Endothelial cell (in vitro differentiated cells): Measurements from ENCODE around the gene SEC31A. TPM values are rescaled to one million over a fixed set of nuclear protein-coding genes. Genes with fewer than 3 reads are reported as not detected.

Experiments used
- DNase-seq: peaks from one replicate; pipeline ENCODE4 v3.0.0; 2021; ENCODE audit warnings: low spot score
- H3K27ac Mint-ChIP-seq: one replicate; pipeline ENCODE4 v1.8.0; 2021; ENCODE audit warnings: mixed read lengths, inconsistent platforms; ENCODE audit not compliant: unreplicated experiment
- H3K27me3 Mint-ChIP-seq: one replicate; pipeline ENCODE4 v1.8.0; 2021; ENCODE audit warnings: mild to moderate bottlenecking, moderate library complexity, mixed read lengths, inconsistent platforms; ENCODE audit not compliant: unreplicated experiment
- H3K36me3 Mint-ChIP-seq: one replicate; pipeline ENCODE4 v1.8.0; 2021; ENCODE audit warnings: mild to moderate bottlenecking, low read depth, mixed read lengths, inconsistent platforms; ENCODE audit not compliant: unreplicated experiment
- H3K4me1 Mint-ChIP-seq: one replicate; pipeline ENCODE4 v1.8.0; 2021; ENCODE audit warnings: mild to moderate bottlenecking, mixed read lengths, inconsistent platforms; ENCODE audit not compliant: unreplicated experiment
- H3K4me3 Mint-ChIP-seq: one replicate; pipeline ENCODE4 v1.8.0; 2021; ENCODE audit warnings: mild to moderate bottlenecking, mixed read lengths, inconsistent platforms; ENCODE audit not compliant: unreplicated experiment
- H3K9me3 Mint-ChIP-seq: one replicate; pipeline ENCODE4 v1.8.0; 2021; ENCODE audit warnings: mixed read lengths, inconsistent platforms; ENCODE audit not compliant: unreplicated experiment
- CTCF ChIP-seq: fragments of 200-600 bp; sonication (generic); IDR thresholded peaks from one replicate; pipeline ENCODE4 v1.5.0; 2021; ENCODE audit warnings: antibody characterized with exemption; ENCODE audit not compliant: unreplicated experiment
- total RNA-seq: library from RNA; stranded (reverse); fragmentation: NEBNext Ultra II Directional; extraction: Animal tissue kit (Norgen Biotek cat#: 25700); gene quantifications from one replicate; pipeline ENCODE4 v1.2.1, GENCODE V29; 2021; ENCODE audit not compliant: unreplicated experiment

Gene SEC31A
- total RNA-seq, 1 donor from 2014 or later = 172 TPM

DNA sequence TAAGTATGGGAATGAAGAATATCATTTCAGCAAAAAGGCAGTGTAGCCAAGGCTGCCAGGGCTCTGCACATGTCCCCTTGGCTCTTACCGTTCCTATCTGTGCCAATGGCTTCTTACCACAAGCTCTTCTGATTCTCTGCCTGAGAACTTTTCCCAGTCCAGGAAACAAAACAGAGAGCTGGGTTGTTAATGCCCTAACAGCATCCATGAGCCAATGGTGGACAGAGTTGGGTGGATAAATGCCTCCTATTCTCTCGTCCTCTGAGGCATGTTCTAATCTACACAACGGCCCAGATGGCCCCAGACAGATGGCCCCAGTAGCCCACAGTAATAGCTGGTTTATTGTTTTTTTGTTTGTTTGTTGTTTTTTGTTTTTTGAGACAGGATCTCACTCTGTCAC is 120.3 kb downstream of the SEC31A start:
- H3K4me3 Mint-ChIP-seq = no peak overlapping the region
- H3K36me3 Mint-ChIP-seq = no peaks in the 10 kb centered on the region
- H3K27ac Mint-ChIP-seq = no peak overlapping the region
- DNase-seq = no peak
- H3K9me3 Mint-ChIP-seq = no peaks in the 10 kb centered on the region
- H3K27me3 Mint-ChIP-seq = peaks cover 5% of the 10 kb centered on the region
- no peaks in the 10 kb centered on the region for H3K4me1 Mint-ChIP-seq
- TF ChIP-seq CTCF = no peak

Other genes starting within 250 kb of the SEC31A start
- gene SCD5, start 92.4 kb downstream of the SEC31A start, total RNA-seq = 0.38 TPM
- gene THAP9, start 9.6 kb upstream of the SEC31A start, total RNA-seq = 5.1 TPM
- 10.9 TPM for gene LIN54, start 119.7 kb upstream of the SEC31A start, total RNA-seq
- 32.2 TPM for gene COPS4, start 144.0 kb upstream of the SEC31A start, total RNA-seq
- gene PLAC8, start 223.6 kb upstream of the SEC31A start, total RNA-seq = not detected